ENCODE measurements around the gene ZNF142. TPM values are rescaled to one million over a fixed set of nuclear protein-coding genes. Genes with fewer than 3 reads are reported as not detected.
A peak's percentile ranks its signal among the peaks of the same experiment; 100 is the strongest.

ZNF142 gene
- total RNA-seq, 1 donor from 2014 or later: 20.5 TPM

GRCh38 chr2:218615868-218616315, 43.5 kb downstream of the ZNF142 start:
- DNase-seq (no peak), ATAC-seq (ENCODE audit: poor library complexity) (peak; percentile 55)
- intact Hi-C loops (cut with DNase I): no loop called here

GRCh38 chr2:218607436-218608115, 51.8 kb downstream of the ZNF142 start, which contains the start of gene PLCD4:
TSS of gene PLCD4 (plus strand) at chr2:218607899. CDS start at chr2:218615740, 7,841 bp downstream.
- no peak for DNase-seq
- ATAC-seq (ENCODE audit: poor library complexity): peak; percentile 74
- intact Hi-C loops (cut with DNase I): no loop called here

- ATAC-seq (ENCODE audit: poor library complexity): peak; percentile 19
- intact Hi-C loops (cut with DNase I): no loop called here
- no peak for DNase-seq
Observed at GRCh38 chr2:218605432-218605831, 54.0 kb downstream of the ZNF142 start.

Other genes with a start within 250 kb of the ZNF142 start
- gene VIL1, start 240.5 kb downstream of the ZNF142 start, total RNA-seq: not detected
- 5.9 TPM for gene USP37, start 91.3 kb downstream of the ZNF142 start, total RNA-seq
- gene CNOT9, start 90.8 kb downstream of the ZNF142 start, total RNA-seq: 17.7 TPM
- gene PLCD4, start 51.7 kb downstream of the ZNF142 start, total RNA-seq: 0.62 TPM
- 47.6 TPM for gene BCS1L, start 60 bp upstream of the ZNF142 start, total RNA-seq
- 12.4 TPM for gene RNF25, start 12.4 kb upstream of the ZNF142 start, total RNA-seq
- gene STK36, start 12.5 kb upstream of the ZNF142 start, total RNA-seq: 3.9 TPM
- gene TTLL4, start 51.2 kb upstream of the ZNF142 start, total RNA-seq: 5.6 TPM
- 10.5 TPM for gene CYP27A1, start 122.5 kb upstream of the ZNF142 start, total RNA-seq
- not detected for gene PRKAG3, start 172.2 kb upstream of the ZNF142 start, total RNA-seq
- 2.6 TPM for gene WNT6, start 200.2 kb upstream of the ZNF142 start, total RNA-seq
- gene WNT10A, start 221.2 kb upstream of the ZNF142 start, total RNA-seq: not detected

Data from Right ventricle myocardium superior (tissue), 1 donor.